ENCODE measurements around the gene TAS2R31.
A peak's percentile ranks its signal among the peaks of the same experiment; 100 is the strongest.
"Not testable (repeated sequence)": the region's sequence is repeated elsewhere in the genome, so short reads cannot be mapped to it uniquely, and the experiment has no call there.

The TAS2R31 gene, protein sequence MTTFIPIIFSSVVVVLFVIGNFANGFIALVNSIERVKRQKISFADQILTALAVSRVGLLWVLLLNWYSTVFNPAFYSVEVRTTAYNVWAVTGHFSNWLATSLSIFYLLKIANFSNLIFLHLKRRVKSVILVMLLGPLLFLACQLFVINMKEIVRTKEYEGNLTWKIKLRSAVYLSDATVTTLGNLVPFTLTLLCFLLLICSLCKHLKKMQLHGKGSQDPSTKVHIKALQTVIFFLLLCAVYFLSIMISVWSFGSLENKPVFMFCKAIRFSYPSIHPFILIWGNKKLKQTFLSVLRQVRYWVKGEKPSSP

DNA sequence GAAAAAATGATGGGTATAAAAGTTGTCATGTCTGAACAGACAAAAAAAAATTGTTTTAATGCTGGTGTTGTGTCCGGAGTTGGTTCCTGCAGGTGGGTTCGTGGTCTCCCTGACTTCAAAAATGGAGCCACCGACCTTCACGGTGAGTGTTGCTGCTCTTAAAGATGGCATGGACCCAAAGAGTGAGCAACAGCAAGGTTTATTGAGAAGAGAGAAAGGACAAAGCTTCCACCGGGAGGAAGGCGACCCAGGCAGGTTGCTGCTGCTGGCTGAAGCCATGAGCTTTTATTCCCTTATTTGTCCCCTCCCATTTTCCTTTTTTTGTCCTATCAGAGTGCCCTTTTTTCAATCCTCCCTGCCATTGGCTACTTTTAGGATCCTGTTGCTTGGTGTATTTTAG, at the start of gene TAS2R31:
TSS of gene TAS2R31 (minus strand) at position 101 of the 400 bp plus-strand sequence. CDS start at position 29, 72 bp downstream.
- no peak for DNase-seq

DNA sequence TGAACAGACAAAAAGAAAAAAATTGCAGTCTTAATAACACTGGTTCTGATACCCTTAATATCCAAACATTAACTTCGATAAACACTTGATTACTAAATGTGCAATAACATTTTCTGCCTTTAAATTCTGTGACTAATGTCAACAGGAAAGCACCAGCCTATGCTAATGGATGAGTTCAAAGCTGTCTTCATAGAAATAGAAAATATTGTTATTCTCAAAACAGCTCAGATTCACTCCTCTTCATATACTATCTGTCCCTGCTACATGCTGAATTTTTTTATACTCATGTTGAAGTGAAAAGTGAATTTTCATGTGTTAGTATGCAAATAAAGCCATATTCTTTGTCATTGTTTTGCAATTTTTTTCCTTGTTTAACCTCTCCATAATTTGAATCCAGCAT, 47.0 kb upstream of the TAS2R31 start:
- no peak for DNase-seq

GRCh38 chr12:11075642-11076041, 44.4 kb upstream of the TAS2R31 start:
- DNase-seq = no peak

- DNase-seq = no peak
Measured at GRCh38 chr12:11071414-11071813, 40.2 kb upstream of the TAS2R31 start.

GRCh38 chr12:11070999-11071398, 39.8 kb upstream of the TAS2R31 start:
- DNase-seq = no peak

- DNase-seq = no peak
Measured at GRCh38 chr12:11069854-11070365, 38.7 kb upstream of the TAS2R31 start.

DNA sequence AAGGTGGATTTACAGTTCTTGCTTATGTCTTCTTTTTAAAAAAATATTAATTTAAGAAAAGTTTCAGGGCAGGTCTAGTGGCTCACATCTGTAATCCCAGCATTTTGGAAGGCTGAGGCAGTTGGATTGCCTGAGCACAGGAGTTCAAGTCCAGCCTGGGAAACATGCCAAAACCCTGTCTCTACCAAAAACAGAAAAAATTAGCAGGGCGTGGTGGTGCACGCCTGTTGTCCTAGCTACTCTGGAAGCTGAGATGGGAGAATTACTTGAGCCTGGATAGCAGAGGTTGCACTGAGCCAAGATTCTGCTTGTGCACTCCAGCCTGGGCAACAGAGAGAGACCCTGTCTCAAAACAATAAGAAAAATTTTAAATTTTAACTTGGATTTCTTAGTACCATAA, 36.3 kb upstream of the TAS2R31 start:
- peak; percentile 44 to 77 for DNase-seq

DNA sequence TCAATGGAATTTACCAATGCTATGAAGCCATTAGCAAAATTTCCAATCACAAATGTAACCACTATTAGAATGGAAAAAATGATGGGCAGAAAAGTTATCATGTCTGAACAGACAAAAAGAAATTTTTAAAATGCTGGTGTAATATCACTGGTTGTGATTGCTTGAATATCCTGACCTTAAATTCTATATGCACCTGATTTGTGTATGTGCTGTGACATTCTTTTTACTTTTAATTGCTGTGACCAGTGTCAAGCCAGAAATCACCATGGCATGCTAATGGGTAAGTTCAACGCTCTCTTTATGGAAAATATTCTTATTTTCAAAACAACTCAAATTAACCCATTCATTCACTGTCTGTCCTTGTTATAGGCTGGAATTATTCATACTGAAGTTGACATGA, 31.0 kb upstream of the TAS2R31 start, which contains the start of gene TAS2R46:
TSS of gene TAS2R46 (minus strand) at position 101 of the 400 bp plus-strand sequence. CDS start at position 101, 0 bp downstream.
- DNase-seq = not testable (repeated sequence)

DNA sequence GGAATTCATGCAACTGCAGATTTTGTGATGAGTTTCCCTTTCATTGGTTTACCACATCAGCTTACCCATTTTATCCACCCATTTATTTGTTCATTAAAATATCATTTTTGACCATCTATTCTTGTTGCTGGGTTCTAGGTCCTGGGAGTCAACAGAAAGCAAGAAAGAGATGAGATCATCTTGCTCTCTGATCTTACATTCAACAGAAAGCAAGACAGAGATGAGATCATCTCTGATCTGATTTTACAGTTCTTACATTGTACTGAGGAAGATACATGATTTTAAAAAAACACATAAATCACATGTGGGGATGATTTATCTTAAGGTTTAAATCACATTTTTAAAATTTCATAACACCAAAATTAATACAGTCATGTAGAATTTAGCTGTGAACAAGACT, 28.6 kb upstream of the TAS2R31 start:
- no peak for DNase-seq

DNA sequence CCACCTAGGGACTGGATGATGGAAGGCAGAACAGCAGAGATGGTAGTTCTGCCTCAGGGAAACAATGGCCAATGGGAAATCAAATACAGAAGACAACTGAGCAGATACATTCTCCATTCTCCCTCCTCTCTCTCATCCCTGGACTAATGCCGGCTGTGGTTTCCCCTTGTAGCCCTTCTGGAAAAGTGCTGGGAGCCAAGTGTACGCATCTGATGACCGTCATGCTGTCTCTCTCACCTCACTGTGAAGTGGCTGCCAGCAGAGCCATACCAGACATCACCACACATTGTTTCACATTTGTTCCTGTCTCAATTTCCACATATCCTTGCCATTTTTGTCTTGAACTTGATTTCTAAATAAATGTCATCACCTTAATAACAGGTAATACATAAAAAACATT, 27.8 kb upstream of the TAS2R31 start:
- no peak for DNase-seq

DNA sequence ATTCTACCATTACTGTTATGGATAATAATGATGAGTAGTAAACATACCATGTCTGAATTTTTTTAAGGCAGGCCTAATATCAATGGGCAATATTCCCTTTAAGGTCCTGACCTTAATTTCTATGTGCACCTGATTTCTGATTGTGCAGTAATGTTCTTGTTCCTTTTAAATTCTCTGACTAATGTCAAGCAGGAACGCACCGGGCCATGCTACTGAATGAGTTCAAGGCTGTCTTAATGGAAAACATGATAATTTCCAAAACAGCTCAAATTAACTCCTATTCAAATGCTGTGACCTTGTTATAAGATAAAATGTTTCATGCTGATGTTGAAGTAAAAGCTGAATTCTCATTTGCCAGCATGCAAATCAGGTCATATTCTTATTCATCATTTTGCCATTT, 24.1 kb upstream of the TAS2R31 start:
- DNase-seq = no peak

GRCh38 chr12:11049806-11050531, 18.8 kb upstream of the TAS2R31 start:
- not testable (repeated sequence) for DNase-seq

- not testable (repeated sequence) for DNase-seq
Measured at GRCh38 chr12:11041366-11041765, 10.2 kb upstream of the TAS2R31 start.

DNA sequence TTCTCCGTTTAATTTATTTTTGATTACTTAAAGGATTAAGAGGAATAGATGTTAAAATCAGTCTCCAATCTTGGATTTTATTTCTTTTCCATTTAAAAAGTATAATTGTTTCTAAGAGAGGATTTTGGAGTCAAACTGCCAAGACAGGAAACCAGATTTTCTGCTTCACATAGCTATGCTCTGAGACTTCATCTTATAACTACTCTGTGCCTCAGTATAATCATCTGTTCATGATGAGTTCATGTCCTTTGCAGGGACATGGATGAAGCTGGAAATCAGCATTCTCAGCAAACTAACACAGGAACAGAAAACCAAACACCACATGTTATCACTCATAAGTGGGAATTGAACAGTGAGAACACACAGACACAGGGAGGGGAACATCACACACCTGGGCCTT, 9.0 kb upstream of the TAS2R31 start:
- no peak for DNase-seq

DNA sequence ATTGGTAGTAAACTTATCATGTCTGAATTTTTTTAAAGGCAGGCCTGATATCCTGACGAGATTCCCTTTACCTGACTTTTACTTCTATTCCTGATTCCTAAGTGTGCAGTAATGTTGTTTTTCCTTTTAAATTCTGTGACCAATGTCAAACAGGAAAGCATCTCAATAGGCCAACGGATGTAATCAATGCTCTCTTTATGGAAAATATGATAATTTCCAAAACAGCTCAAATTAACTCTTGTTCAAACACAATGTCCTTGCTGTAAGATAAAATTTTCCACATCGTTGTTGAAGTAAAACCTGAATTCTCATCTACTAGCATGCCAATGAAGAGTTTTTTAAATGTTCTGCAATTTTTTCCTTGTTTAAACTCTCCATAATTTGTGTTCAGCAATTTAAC, 8.0 kb upstream of the TAS2R31 start:
- DNase-seq = no peak

DNA sequence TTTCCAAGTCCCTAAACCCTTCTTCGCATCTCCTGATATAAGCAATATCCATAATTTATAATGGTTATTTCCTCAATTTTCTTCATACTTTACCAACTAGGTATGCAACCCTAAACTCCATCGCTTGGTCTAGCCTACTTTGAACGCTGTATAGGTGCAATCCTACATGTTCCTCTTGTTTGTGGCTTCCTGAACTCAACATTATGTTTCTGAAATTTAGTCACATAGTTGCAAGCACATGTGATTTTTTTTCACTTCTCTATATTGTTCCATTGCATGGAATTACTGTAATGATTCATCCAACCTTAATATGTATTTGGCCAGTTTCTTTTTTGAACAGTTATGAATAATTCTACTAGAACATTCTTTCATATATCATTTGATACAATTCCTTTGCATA, 2.8 kb upstream of the TAS2R31 start:
- not testable (repeated sequence) for DNase-seq

DNA sequence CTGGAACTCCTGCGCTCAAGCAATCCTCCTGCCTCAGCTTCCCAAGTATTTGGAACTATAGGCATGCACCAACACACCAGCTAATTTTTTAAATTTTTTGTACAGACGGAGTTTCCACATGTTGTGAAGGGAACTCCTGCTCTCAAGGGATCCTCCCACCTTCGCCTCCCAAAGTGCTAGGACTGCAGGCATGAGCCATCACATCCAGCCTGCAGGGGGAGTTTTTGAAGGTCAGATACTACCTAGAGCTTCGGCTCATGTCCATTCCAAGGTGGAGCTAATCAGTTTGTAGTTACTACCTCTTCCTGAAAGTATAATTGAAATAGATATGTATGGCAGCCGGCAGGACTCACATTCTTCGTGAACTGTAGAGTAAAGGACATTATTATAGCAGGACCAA, 5.1 kb downstream of the TAS2R31 start:
- no peak for DNase-seq

DNA sequence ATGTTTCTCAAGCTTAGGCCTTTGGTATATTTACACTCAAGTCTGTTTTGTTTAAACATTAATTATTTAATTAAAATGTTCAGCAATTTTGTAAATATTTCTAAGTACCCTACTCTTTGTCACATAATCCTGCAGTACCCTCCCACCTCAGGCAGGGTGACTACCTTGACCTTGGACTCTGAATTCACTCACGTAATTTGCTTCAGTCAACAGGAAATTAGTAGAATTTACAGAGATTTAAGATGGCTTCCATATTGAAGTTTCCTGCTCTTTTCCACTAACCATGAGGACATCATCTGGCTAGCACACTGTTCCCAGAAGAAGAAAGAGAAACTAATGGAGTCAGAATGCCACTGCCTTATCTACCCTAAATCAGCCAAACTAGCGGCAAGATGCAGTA, 7.8 kb downstream of the TAS2R31 start:
- no peak for DNase-seq

GRCh38 chr12:11022520-11022919, 8.7 kb downstream of the TAS2R31 start, which contains the start of gene TAS2R19:
Gene TAS2R19 (minus strand): TSS chr12:11022620. CDS start chr12:11022571, 49 bp downstream.
- DNase-seq = no peak

DNA sequence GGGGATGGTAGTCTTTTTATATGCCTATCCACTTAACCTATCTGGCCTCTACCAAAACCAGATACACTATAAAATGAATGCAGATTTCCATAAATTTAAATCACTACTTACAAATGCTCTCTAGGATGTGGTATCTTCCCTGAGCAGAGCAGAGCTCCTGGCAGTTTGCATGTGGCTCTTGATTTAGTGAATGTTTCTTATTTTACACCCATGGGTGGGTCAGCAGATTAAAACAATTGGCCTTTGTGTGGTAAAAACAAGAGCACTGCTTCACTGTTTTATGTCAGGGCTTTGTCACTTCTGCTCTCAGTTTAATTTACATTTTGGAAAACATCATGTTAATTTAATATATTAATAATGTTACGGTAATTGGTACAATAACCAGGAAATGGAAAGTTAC, 14.3 kb downstream of the TAS2R31 start:
- no peak for DNase-seq

GRCh38 chr12:11015775-11016430, 15.3 kb downstream of the TAS2R31 start:
- no peak for DNase-seq

DNA sequence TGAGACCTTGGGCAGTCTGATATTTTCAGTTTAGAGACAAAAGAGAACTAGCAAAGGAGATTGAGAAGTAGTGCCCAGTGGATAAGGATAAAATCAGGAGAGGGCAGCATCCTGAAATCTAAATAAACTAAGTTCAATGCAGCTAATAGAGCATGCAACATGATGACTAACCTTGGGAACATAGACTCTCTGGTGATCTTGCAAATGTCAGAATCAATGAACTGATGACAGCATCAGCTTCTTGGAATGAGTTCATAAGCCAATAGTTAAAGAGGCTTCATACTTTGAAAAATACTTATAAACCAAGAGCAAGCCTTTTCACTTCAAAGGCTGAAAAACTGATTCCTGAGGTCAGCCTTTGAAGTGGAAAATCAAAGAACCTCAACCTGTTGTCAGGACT, 17.0 kb downstream of the TAS2R31 start:
- no peak for DNase-seq

- no peak for DNase-seq
Measured at GRCh38 chr12:11007608-11008007, 23.6 kb downstream of the TAS2R31 start.
